ENCODE measurements around the gene BCAS3.

GRCh38 chr17:60730273-60730672 is 52.6 kb downstream of the BCAS3 start:
- no peak for TF ChIP-seq CTCF (IDR thresholded peaks at IDR 0.05 in 2 of 3, conservative IDR thresholded peaks at IDR 0.05 in 1 of 3; ENCODE audit: borderline replicate concordance in 1 of 3, insufficient read depth in 1 of 3, low read depth in 2 of 3, low read length in 2 of 3)
- TF ChIP-seq POLR2A (IDR thresholded peaks at IDR 0.05; ENCODE audit: borderline replicate concordance, extremely low read depth, insufficient read depth, insufficient read length): no peak
- TF ChIP-seq EZH2 (IDR thresholded peaks at IDR 0.05): no peak
- no peak for TF ChIP-seq REST (IDR thresholded peaks at IDR 0.05; ENCODE audit: low read depth)
- no peak for TF ChIP-seq EZH2phosphoT487 (IDR thresholded peaks at IDR 0.05; ENCODE audit: borderline replicate concordance)
- no peak for TF ChIP-seq ATF3 (IDR thresholded peaks at IDR 0.05)
- no peak for TF ChIP-seq POLR2AphosphoS5 (IDR thresholded peaks at IDR 0.05; ENCODE audit: low read depth, low read length)
- TF ChIP-seq RAD21 (IDR thresholded peaks at IDR 0.05; ENCODE audit: low read depth): no peak
- TF ChIP-seq SIN3A (IDR thresholded peaks at IDR 0.05; ENCODE audit: low read depth): no peak
- TF ChIP-seq JUND (IDR thresholded peaks at IDR 0.05): no peak

All from HCT116 (cell line).